Activated CD4-positive, alpha-beta memory T cell treated with anti-CD3 and anti-CD28 coated beads for 36 hours (primary cell): ENCODE data around the gene TNNT3. TPM values are rescaled to one million over a fixed set of nuclear protein-coding genes. Genes with fewer than 3 reads are reported as not detected.

Experiments used
- CTCF ChIA-PET: fragments of 350-600 bp; sonication (Branson Sonifier 250); formaldehyde crosslinking; loops from one replicate; lab custom pipeline; 2021; ENCODE audit warnings: antibody characterized with exemption, inconsistent platforms; lab: Charles Lee
- POLR2A ChIA-PET: fragments of 350-600 bp; sonication (Branson Sonifier 250); formaldehyde crosslinking; loops from one replicate; lab custom pipeline; 2021; ENCODE audit warnings: antibody characterized with exemption; lab: Charles Lee
- DNase-seq: peaks from one replicate; pipeline ENCODE4 v3.0.0-alpha.2; 2020
- H3K27ac Mint-ChIP-seq: one replicate; pipeline ENCODE4 v1.8.0; 2021; ENCODE audit warnings: mixed read lengths
- H3K27me3 Mint-ChIP-seq: one replicate; pipeline ENCODE4 v1.8.0; 2021; ENCODE audit warnings: mixed read lengths
- H3K36me3 Mint-ChIP-seq: one replicate; pipeline ENCODE4 v1.8.0; 2021; ENCODE audit warnings: mixed read lengths
- H3K4me1 Mint-ChIP-seq: one replicate; pipeline ENCODE4 v1.8.0; 2021; ENCODE audit warnings: low read depth, mixed read lengths
- H3K4me3 Mint-ChIP-seq: one replicate; pipeline ENCODE4 v1.8.0; 2021; ENCODE audit warnings: mild to moderate bottlenecking, mixed read lengths
- H3K9me3 Mint-ChIP-seq: one replicate; pipeline ENCODE4 v1.8.0; 2021; ENCODE audit warnings: mixed read lengths
- intact Hi-C: fragments of 100-400 bp; cut with micrococcal nuclease; formaldehyde crosslinking; loops from one replicate; pipeline ENCODE4 v1.15.1; 2023
- total RNA-seq, 2 experiments: library from RNA; stranded (reverse); gene quantifications; one replicate each; pipeline ENCODE4 v1.2.3, GENCODE V29; 2021

TNNT3 gene
- total RNA-seq, 2 experiments from 2014 or later = 6.0 to 6.8 TPM

DNA sequence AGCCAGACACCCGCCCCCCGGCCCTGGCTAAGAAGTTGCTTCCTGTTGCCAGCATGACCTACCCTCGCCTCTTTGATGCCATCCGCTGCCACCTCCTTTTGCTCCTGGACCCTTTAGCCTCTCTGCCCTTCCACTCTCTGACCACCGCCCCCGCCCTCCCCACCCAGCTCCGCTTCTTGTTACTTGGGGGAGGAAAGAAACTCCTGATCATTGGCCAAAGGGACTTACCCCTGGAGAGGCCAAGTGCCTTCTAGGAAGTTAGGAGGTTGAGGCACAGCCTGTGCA, 27.7 kb upstream of the TNNT3 start, which contains the start of gene PRR33:
PRR33 (minus strand) TSS at position 65 of the 285 bp plus-strand sequence. CDS start 1,311 bp downstream, outside the sequence.
- Mint-ChIP-seq H3K36me3 (peaks cover 7% of the 10 kb centered on the region), H3K4me1 (peaks cover 22% of the 10 kb centered on the region), H3K27ac (no peak within 1 kb of the TSS), H3K4me3 (peak within 1 kb of the TSS; percentile 46), H3K9me3 (no peaks in the 10 kb centered on the region), H3K27me3 (no peaks in the 10 kb centered on the region)
- no peak for DNase-seq
- CTCF ChIA-PET = interaction anchor here (0.7 to 2.5 kb wide), 4 partner anchors 10 to 260 kb away, joined by 3 to 16 read pairs (median 4); no protein-coding TSS in a partner anchor
- POLR2A ChIA-PET = interaction anchor here (1.6 kb wide), 1 partner anchor 25 kb away, joined by 6 read pairs; no protein-coding TSS in a partner anchor
- intact Hi-C loops = loop anchor here (10.0 kb wide), 1 partner anchor 53 kb away; the partner anchor contains the start of gene MRPL23

- intact Hi-C loops = loop anchor here (10.0 kb wide), 1 partner anchor 53 kb away; the partner anchor contains the start of gene MRPL23
- no peaks in the 10 kb centered on the region for H3K9me3 Mint-ChIP-seq
- ChIA-PET CTCF (interaction anchor here (1.1 to 2.5 kb wide), 3 partner anchors 10 to 260 kb away, joined by 3 to 16 read pairs (median 5); no protein-coding TSS in a partner anchor), POLR2A (interaction anchor here (1.6 kb wide), 1 partner anchor 25 kb away, joined by 6 read pairs; no protein-coding TSS in a partner anchor)
- DNase-seq = no peak
- no peak overlapping the region for H3K27ac Mint-ChIP-seq
- H3K36me3 Mint-ChIP-seq = peaks cover 7% of the 10 kb centered on the region
- no peak overlapping the region for H3K4me3 Mint-ChIP-seq
- H3K27me3 Mint-ChIP-seq = no peaks in the 10 kb centered on the region
- H3K4me1 Mint-ChIP-seq = peaks cover 22% of the 10 kb centered on the region
Observed at GRCh38 chr11:1892116-1892515, 27.4 kb upstream of the TNNT3 start.

- H3K27me3 Mint-ChIP-seq = no peaks in the 10 kb centered on the region
- no peaks in the 10 kb centered on the region for H3K9me3 Mint-ChIP-seq
- CTCF ChIA-PET = interaction anchor here (1.1 to 2.5 kb wide), 2 partner anchors 10 to 260 kb away, joined by 3 to 16 read pairs; no protein-coding TSS in a partner anchor
- POLR2A ChIA-PET = interaction anchor here (1.6 kb wide), 1 partner anchor 25 kb away, joined by 6 read pairs; no protein-coding TSS in a partner anchor
- H3K27ac Mint-ChIP-seq = no peak overlapping the region
- peaks cover 22% of the 10 kb centered on the region for H3K4me1 Mint-ChIP-seq
- no peak overlapping the region for H3K4me3 Mint-ChIP-seq
- H3K36me3 Mint-ChIP-seq = peaks cover 7% of the 10 kb centered on the region
- intact Hi-C loops = loop anchor here (10.0 kb wide), 1 partner anchor 52 kb away; the partner anchor contains the start of gene MRPL23
- no peak for DNase-seq
Observed at GRCh38 chr11:1892558-1892957, 26.9 kb upstream of the TNNT3 start.

- no peak for DNase-seq
- intact Hi-C loops = loop anchor here (10.0 kb wide), 1 partner anchor 51 kb away; the partner anchor contains the start of gene MRPL23
- ChIA-PET CTCF (interaction anchor here (0.8 kb wide), 1 partner anchor 200 kb away, joined by 3 read pairs; no protein-coding TSS in a partner anchor), POLR2A (no interaction called here)
- Mint-ChIP-seq H3K27me3 (no peaks in the 10 kb centered on the region), H3K9me3 (no peaks in the 10 kb centered on the region), H3K4me1 (peaks cover 15% of the 10 kb centered on the region), H3K4me3 (no peak overlapping the region), H3K36me3 (peaks cover 3% of the 10 kb centered on the region), H3K27ac (no peak overlapping the region)
Observed at GRCh38 chr11:1893581-1894359, 25.7 kb upstream of the TNNT3 start.

GRCh38 chr11:1894759-1895158, 24.7 kb upstream of the TNNT3 start:
- intact Hi-C loops = loop anchor here (10.0 kb wide), 1 partner anchor 50 kb away; the partner anchor contains the start of gene MRPL23
- H3K9me3 Mint-ChIP-seq = no peaks in the 10 kb centered on the region
- no peak overlapping the region for H3K27ac Mint-ChIP-seq
- no peaks in the 10 kb centered on the region for H3K36me3 Mint-ChIP-seq
- H3K4me1 Mint-ChIP-seq = peaks cover 10% of the 10 kb centered on the region
- H3K4me3 Mint-ChIP-seq = no peak overlapping the region
- POLR2A ChIA-PET = interaction anchor here (0.5 kb wide), 1 partner anchor 11 kb away, joined by 3 read pairs; no protein-coding TSS in a partner anchor
- no peak for DNase-seq
- H3K27me3 Mint-ChIP-seq = peaks cover 6% of the 10 kb centered on the region
- CTCF ChIA-PET = interaction anchor here (0.8 kb wide), 1 partner anchor 201 kb away, joined by 3 read pairs; no protein-coding TSS in a partner anchor

- POLR2A ChIA-PET = no interaction called here
- Mint-ChIP-seq H3K36me3 (no peaks in the 10 kb centered on the region), H3K27ac (no peak overlapping the region), H3K4me1 (peaks cover 10% of the 10 kb centered on the region), H3K27me3 (peaks cover 6% of the 10 kb centered on the region), H3K9me3 (no peaks in the 10 kb centered on the region), H3K4me3 (no peak overlapping the region)
- intact Hi-C loops = loop anchor here (10.0 kb wide), 1 partner anchor 48 kb away; the partner anchor contains the start of gene MRPL23
- CTCF ChIA-PET = no interaction called here
- DNase-seq = no peak
Observed at GRCh38 chr11:1896468-1896867, 23.0 kb upstream of the TNNT3 start.

- H3K36me3 Mint-ChIP-seq = no peaks in the 10 kb centered on the region
- intact Hi-C loops = loop anchor here (10.0 kb wide), 1 partner anchor 48 kb away; the partner anchor contains the start of gene MRPL23
- peaks cover 10% of the 10 kb centered on the region for H3K4me1 Mint-ChIP-seq
- POLR2A ChIA-PET = no interaction called here
- CTCF ChIA-PET = interaction anchor here (2.1 kb wide), 1 partner anchor 15 kb away, joined by 10 read pairs; no protein-coding TSS in a partner anchor
- peaks cover 6% of the 10 kb centered on the region for H3K27me3 Mint-ChIP-seq
- DNase-seq = no peak
- no peak overlapping the region for H3K4me3 Mint-ChIP-seq
- no peaks in the 10 kb centered on the region for H3K9me3 Mint-ChIP-seq
- H3K27ac Mint-ChIP-seq = no peak overlapping the region
Observed at GRCh38 chr11:1896923-1897322, 22.6 kb upstream of the TNNT3 start.

DNA sequence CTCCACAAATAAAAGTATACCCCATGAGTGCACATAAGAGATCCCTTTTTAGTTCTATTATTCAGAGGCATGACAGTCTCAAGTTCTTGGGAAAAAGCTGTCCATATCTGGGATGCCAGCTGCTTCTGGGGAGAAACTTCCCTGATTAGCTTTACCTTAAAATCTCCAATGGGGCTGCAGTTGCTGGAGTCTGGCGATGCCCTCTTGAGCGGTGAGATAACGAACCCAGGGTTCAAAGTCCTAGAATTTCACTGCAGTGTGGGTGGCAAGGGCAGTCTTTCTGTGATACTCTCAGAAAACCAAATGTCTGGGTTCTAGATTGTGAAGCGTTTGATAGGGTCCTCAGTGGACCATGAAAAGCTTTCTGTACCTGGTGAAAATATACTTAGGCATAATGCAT, 20.4 kb upstream of the TNNT3 start:
- H3K4me3 Mint-ChIP-seq = no peak overlapping the region
- H3K36me3 Mint-ChIP-seq = no peaks in the 10 kb centered on the region
- ChIA-PET CTCF (interaction anchor here (0.6 to 2.5 kb wide), 6 partner anchors 17 to 252 kb away, joined by 3 to 10 read pairs (median 4); no protein-coding TSS in a partner anchor), POLR2A (interaction anchor here (0.6 kb wide), 1 partner anchor 103 kb away, joined by 3 read pairs; no protein-coding TSS in a partner anchor)
- no peaks in the 10 kb centered on the region for H3K9me3 Mint-ChIP-seq
- no peak for DNase-seq
- intact Hi-C loops = loop anchor here (10.0 kb wide), 1 partner anchor 46 kb away; the partner anchor contains the start of gene MRPL23
- no peak overlapping the region for H3K27ac Mint-ChIP-seq
- peaks cover 6% of the 10 kb centered on the region for H3K27me3 Mint-ChIP-seq
- no peaks in the 10 kb centered on the region for H3K4me1 Mint-ChIP-seq

DNA sequence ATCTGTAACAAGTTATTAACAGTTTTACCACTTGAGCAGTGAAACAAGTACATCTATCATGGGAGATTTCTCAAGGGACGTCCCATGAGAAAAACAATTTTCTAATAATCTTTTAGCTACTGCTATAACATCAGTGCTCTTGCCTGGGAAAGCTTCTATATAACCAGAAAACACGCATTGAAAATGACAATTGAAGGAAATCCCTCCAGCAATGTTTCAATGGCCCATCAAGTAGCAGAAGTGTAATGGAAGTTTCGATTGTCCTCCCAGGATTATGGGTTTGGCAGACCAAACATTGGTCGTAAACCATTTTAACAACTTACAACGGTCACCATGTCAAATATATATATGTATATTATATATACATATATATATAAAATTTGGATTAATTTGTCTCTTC, 19.8 kb upstream of the TNNT3 start:
- Mint-ChIP-seq H3K4me1 (no peaks in the 10 kb centered on the region), H3K27ac (no peak overlapping the region), H3K9me3 (no peaks in the 10 kb centered on the region), H3K36me3 (no peaks in the 10 kb centered on the region), H3K27me3 (peaks cover 6% of the 10 kb centered on the region), H3K4me3 (no peak overlapping the region)
- POLR2A ChIA-PET = no interaction called here
- CTCF ChIA-PET = interaction anchor here (0.7 to 2.5 kb wide), 3 partner anchors 17 to 206 kb away, joined by 3 to 10 read pairs (median 3); no protein-coding TSS in a partner anchor
- no peak for DNase-seq
- intact Hi-C loops = loop anchor here (10.0 kb wide), 1 partner anchor 45 kb away; the partner anchor contains the start of gene MRPL23

GRCh38 chr11:1906181-1906580, 13.3 kb upstream of the TNNT3 start:
- Mint-ChIP-seq H3K4me3 (no peak overlapping the region), H3K27me3 (no peaks in the 10 kb centered on the region), H3K4me1 (no peaks in the 10 kb centered on the region), H3K36me3 (no peaks in the 10 kb centered on the region), H3K9me3 (no peaks in the 10 kb centered on the region), H3K27ac (no peak overlapping the region)
- ChIA-PET POLR2A (no interaction called here), CTCF (interaction anchor here (0.8 to 2.8 kb wide), 3 partner anchors 24 to 94 kb away, joined by 3 to 14 read pairs (median 3); no protein-coding TSS in a partner anchor)
- intact Hi-C loops = no loop called here
- DNase-seq = no peak

DNA sequence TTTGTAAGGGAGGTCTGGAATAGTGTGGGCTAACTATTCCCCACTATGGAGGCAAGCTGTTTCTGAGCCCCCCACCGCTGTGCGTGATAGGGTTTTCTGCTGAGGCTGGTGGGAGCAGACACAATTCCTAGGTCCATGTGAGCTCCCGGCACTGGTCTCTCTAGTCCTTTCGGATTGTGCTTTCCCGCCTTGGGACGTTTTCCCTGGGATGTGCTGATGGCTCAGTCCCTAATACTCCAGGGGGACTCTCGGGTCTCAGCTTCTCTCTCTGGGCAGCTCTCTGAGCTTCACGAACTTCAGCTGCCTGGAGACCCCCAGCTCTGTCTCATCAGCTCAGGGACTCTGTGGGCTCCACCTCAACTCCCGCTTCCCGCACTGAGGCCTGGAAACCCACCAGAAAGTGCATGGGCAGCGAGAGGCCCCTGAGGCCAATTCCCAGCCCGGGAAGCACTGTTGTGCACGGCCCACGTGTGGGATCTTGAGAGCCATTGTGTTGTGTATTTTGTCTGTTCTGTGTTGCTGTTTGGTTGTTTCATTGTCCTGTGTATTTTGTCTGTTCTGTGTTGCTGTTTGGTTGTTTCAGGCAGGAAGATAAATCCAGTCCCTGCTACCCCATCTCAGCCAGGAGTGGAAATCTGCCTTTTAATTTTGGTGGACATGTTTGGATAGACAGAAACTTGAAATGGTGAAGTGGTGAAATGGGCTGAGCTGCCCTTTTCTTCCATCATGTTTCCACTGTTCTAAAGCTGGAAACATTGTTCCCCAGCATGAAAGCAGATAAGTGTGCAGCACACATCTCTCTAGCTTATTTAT, 12.7 kb upstream of the TNNT3 start:
- Mint-ChIP-seq H3K27ac (no peak overlapping the region), H3K4me3 (no peak overlapping the region), H3K9me3 (no peaks in the 10 kb centered on the region), H3K36me3 (no peaks in the 10 kb centered on the region), H3K4me1 (no peaks in the 10 kb centered on the region), H3K27me3 (no peaks in the 10 kb centered on the region)
- intact Hi-C loops = no loop called here
- ChIA-PET POLR2A (no interaction called here), CTCF (interaction anchor here (0.8 to 2.8 kb wide), 3 partner anchors 24 to 94 kb away, joined by 3 to 14 read pairs (median 3); no protein-coding TSS in a partner anchor)
- DNase-seq = no peak
